Stimulated activated CD8-positive, alpha-beta memory T cell treated with anti-CD3 and anti-CD28 coated beads, Interleukin-12 subunit alpha, Interleukin-12 subunit beta, amount 100 ng/mL, for 1 hour (primary cell): ENCODE data around the gene TET2.
A peak's percentile ranks its signal among the peaks of the same experiment; 100 is the strongest.

ENCODE experiments used
- DNase-seq: peaks from one replicate; pipeline ENCODE4 v3.0.0-alpha.2; 2020; ENCODE audit warnings: low read depth

TET2 gene

GRCh38 chr4:105146276-105147015 lies at the start of gene TET2:
TET2 (plus strand) TSS chr4:105146876; CDS start chr4:105233943, 87,067 bp downstream.
- DNase-seq = peak; percentile 53

- no peak for DNase-seq
Measured at GRCh38 chr4:105102016-105102415, 44.7 kb upstream of the TET2 start.

- DNase-seq = no peak
Measured at GRCh38 chr4:105106426-105106825, 40.2 kb upstream of the TET2 start.

GRCh38 chr4:105107095-105107856 lies 39.4 kb upstream of the TET2 start:
- no peak for DNase-seq

- DNase-seq = no peak
Measured at GRCh38 chr4:105108971-105109370, 37.7 kb upstream of the TET2 start.

- DNase-seq = no peak
Measured at GRCh38 chr4:105112274-105112673, 34.4 kb upstream of the TET2 start.

- no peak for DNase-seq
Measured at GRCh38 chr4:105113800-105114199, 32.9 kb upstream of the TET2 start.

- no peak for DNase-seq
Measured at GRCh38 chr4:105116616-105117319, 29.9 kb upstream of the TET2 start.

- DNase-seq = no peak
Measured at GRCh38 chr4:105119356-105119755, 27.3 kb upstream of the TET2 start.

GRCh38 chr4:105120626-105121025 lies 26.1 kb upstream of the TET2 start:
- no peak for DNase-seq

- no peak for DNase-seq
Measured at GRCh38 chr4:105122350-105122749, 24.3 kb upstream of the TET2 start.

- DNase-seq = no peak
Measured at GRCh38 chr4:105126311-105127169, 20.1 kb upstream of the TET2 start.

GRCh38 chr4:105127170-105127445 lies 19.6 kb upstream of the TET2 start:
- no peak for DNase-seq

GRCh38 chr4:105128208-105128607 lies 18.5 kb upstream of the TET2 start:
- DNase-seq = no peak

- DNase-seq = no peak
Measured at GRCh38 chr4:105129286-105130040, 17.2 kb upstream of the TET2 start.

- DNase-seq = no peak
Measured at GRCh38 chr4:105130945-105131344, 15.7 kb upstream of the TET2 start.

- no peak for DNase-seq
Measured at GRCh38 chr4:105133976-105134375, 12.7 kb upstream of the TET2 start.

- no peak for DNase-seq
Measured at GRCh38 chr4:105135785-105136184, 10.9 kb upstream of the TET2 start.

GRCh38 chr4:105137121-105137875 lies 9.4 kb upstream of the TET2 start:
- no peak for DNase-seq

GRCh38 chr4:105139646-105140045 lies 7.0 kb upstream of the TET2 start:
- no peak for DNase-seq
